Prostate gland (tissue), 2 donors: Measurements from ENCODE around the gene CFAP43.

Experiments
- CTCF ChIP-seq, 4 experiments: fragments of 200-600 bp in 2 of 4; fragments of 450-650 bp in 2 of 4; sonication (generic) in 2 of 4; IDR thresholded peaks; 1 replicate in 3 of 4; 2 replicates in 1 of 4; pipeline ENCODE4 v1.5.1; 2016 to 2019; ENCODE audit warnings: antibody characterized with exemption in 4 of 4, mild to moderate bottlenecking in 2 of 4, moderate library complexity in 2 of 4
- POLR2A ChIP-seq: fragments of 450-650 bp; IDR thresholded peaks from one replicate; pipeline ENCODE4 v1.6.1; 2016; ENCODE audit warnings: antibody characterized with exemption, mild to moderate bottlenecking
- POLR2AphosphoS5 ChIP-seq: sonication (generic); formaldehyde crosslinking; IDR thresholded peaks from one replicate; pipeline ENCODE4 v1.6.1; 2017; ENCODE audit warnings: antibody characterized with exemption

DNA sequence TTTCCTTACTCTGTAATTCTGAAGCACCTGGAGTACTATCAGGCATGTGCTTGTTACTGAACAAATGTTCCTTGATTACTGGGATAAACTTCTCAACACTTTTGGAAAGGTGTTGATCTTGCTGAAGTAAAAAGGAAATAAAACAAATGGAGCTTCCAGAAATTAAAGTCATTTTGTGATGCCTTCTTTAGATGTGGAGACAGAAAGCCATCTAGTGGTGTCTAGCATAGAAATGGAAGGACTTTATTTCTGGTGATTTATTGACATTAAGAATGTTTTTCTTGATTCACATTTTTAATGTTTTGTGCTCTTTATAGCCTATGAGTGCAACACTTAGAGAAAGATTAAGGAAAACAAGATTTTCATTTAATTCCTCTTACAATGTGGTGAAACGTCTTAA lies 108.8 kb downstream of the CFAP43 start:
- no peak for TF ChIP-seq POLR2A
- TF ChIP-seq CTCF (IDR thresholded peaks at IDR 0.05): peak in 2 of 4 experiments; percentile 37 to 59
- TF ChIP-seq POLR2AphosphoS5: no peak
